ENCODE results near the gene TUBB4A.
"Not testable (repeated sequence)": the region's sequence is repeated elsewhere in the genome, so short reads cannot be mapped to it uniquely, and the experiment has no call there.

Gene TUBB4A

DNA sequence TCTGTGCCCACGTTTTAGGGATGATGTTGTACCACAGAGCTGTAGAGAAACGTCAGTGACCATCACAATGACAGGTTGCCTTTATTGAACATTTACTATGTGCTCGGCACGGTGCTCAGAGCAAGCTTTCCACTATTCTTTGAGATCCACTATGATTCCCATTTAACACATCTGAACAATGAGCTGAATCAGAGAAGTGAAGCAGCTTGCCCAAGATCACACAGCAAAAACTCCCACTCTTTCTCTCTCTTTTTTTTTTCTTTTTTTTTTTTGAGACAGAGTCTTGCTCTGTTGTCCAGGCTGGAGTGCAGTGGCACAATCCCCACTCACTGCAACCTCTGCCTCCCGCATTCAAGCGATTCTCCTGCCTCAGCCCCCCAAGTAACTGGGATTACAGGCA, 20.6 kb upstream of the TUBB4A start:
- DNase-seq, result no peak

DNA sequence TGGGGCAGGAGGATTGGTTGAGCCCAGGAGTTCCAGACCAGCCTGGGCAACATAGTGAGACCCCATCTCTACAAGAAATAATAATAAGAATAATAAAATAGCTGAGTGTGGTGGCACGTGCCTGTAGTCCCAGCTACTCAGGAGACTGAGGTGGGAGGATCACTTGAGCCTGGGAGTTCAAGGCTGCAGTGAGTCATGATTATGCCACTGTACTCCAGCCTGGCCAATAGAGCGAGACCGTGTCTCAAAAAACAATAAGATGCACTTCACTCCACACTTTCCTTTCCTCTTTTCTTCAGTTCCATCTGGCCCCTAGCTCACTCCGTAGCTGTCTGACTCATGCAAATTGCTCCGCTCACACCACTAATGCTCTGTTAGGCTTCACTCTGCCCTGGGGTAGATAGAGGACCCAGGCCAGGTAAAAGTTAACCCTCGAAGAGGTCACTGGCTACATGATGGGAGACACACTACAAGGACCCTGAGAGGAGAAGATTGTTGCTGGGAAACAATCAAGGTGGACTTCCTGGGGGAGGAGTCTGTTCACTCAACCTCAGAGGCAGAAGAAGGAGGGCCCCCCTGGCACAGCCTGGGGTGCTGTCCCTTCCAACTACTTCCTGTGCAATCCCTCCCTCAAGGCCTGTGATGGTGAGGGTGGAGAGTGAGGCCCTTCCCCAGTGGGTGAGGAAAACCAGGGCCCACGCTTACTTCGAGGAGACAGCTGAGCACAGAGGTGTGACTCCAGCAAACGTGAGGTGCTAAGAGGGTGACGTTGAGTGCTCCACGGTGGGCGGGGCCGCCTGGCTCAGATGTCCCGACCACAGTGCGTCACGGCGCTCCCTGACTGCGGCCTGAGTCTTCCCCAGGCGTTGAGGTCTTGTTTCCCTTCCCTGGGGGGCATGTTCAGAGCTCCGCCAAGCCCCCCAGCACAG, 19.9 kb upstream of the TUBB4A start:
- DNase-seq, result peak; percentile 49

DNA sequence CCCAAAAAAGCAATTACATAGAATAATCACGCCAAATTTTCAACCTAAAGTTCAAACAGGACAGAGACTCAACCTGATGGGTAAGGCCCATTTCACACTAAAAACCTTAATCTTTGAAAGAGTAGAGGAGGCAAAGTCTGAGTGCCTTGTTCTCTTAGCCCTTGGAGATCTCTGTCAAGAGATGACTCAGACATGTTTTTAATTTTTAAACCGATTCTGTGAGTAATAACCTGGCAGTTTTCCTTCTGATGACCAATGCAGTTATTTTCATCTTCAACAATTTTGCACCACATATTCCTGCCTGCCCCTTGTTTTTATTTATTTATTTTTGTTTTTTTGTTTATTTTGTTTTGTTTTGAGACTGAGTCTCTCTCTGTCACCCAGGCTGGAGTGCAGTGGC, 17.2 kb upstream of the TUBB4A start:
- DNase-seq, result no peak

DNA sequence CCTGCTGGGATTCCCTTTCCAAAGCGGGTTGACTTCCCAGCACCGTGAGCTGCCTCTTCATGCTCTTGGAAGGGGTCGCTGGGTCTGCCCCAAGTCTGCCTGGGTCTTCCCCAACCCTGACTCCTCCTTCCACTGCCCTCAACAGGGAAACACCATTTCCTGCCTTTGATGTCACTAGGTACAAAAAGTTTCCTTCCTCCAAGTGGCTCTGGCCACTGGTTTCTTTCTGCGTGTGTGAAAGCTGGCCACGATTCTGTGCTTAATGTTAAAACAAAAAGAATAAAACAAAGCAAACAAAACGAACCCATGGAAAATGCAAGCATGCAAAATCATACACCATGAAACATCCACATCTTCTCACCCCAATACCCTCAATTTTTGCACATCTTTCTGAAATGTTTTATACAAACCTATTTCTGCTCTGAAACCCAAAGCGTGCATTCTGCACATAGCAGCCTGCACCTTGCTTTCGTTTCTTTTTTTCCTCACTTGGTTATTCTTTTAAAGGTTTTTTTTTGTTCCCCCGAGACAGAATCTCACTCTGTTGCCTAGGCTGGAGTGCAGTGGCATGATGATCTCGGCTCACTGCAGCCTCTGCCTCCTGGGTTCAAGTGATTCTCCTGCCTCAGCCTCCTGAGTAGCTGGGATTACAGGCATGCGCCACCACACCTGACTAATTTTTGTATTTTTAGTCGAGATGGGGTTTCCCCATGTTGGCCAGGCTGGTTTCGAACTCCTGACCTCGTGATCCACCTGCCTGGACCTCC, 16.2 kb upstream of the TUBB4A start:
- DNase-seq, result no peak

DNA sequence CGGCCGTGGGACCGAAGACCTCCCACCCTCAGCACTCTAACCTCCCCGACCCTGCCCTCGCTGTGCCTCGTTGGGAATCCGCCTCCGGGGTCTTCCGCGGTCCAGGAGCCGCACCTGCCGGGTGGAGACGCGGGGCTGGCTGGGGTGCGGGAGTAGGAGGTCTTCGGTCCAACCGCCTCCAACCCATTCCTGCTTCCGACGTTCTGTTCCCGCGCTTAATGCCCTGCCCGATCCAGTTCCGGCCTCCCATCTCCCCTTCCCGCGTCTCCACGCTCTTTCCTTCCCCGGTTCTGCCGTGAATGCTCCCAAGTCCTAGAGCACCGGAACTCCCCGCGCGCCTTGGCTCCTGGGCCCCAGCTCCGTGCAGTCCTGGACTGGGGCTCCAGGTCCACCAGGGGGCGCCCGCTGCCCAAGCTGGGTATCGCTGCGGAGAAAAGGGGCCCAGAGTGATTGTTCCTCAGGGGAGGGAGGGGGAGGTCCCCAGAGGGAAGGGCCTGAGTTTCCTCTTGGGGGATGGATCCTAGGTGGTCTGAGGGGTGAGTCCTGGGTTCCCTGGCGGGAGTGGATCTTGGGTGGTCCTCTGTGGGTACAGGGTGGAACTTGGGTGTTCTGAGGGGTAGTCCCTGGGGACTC, 14.7 kb upstream of the TUBB4A start:
- peak; percentile 90 for DNase-seq

DNA sequence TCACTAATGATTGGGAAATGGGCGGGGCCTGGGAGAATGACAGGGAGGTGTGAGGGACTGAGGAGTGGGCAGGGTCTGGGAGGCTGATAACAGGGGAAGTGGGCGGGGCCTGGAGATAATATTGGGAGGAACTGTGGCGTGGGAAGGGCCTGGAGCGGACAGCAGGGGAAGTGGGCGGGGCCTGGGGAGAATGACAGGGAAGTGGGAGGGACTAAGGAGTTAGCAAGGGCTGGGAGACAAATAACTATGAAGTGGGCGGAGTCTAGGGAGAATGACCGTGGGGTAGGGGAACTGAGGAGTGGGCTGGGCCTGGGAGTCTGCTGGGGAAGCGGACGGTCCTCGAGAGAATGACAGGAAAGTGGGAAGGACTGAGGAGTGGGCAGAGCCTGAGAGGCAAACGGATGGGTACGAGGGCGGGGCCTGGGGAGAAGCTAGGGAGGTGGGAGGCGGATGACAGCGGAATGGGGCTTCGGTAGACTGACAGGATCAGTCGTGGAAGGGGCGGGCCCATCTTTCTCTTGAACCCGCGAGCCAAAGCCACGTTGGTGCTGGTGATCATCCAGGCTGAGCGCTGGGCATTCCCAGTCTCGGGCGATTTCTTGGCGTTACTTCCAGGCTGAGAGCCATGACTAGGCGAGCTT, 14.0 kb upstream of the TUBB4A start:
- DNase-seq, result peak; percentile 80

DNA sequence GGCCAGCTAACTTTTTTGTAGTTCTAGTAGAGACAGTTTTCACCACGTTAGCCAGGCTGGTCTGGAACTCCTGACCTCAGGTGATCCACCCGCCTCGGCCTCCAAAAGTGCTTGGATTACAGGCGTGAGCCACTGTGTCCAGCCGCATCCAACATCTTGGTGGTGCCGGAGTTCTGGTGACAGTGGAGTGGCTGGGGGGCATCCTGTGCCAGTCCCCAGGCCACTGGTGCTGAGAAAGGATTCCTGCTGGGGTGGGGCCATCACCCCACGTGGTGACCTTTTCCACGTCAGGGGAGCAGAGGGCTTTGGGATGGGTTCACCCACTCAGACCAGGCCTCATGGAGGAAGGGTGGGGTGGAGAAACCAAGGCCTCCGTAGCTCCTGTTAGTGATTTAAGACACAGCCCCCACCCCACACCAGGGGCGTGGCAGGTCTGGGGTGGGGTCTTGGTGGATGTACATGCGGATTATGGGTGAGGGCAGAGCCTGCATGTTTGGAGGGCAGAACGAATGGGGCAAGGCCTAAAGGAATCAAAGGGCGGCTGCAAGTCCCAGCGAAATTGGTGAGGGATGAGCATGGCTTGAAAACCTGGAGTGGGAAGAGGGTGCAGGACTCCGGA, 12.9 kb upstream of the TUBB4A start:
- DNase-seq, result no peak

DNA sequence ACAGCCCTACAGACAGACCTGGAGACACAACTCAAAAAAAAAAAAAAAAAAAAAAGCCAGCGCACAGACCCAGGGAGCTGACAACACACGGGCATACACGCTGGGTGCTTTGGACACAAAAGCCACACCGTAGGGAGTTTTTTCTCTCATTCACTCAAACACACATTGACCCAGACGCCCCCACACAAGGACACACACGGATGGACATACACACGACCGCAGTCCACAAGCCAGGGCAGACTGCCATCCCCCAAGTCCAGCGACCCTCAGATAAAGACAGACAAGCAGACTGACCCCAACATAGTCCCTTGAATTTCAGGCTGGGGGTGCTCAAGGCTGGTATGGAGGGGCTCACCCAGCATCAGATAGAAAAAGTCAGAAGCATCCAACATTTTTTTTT, 12.0 kb upstream of the TUBB4A start:
- DNase-seq, result no peak

DNA sequence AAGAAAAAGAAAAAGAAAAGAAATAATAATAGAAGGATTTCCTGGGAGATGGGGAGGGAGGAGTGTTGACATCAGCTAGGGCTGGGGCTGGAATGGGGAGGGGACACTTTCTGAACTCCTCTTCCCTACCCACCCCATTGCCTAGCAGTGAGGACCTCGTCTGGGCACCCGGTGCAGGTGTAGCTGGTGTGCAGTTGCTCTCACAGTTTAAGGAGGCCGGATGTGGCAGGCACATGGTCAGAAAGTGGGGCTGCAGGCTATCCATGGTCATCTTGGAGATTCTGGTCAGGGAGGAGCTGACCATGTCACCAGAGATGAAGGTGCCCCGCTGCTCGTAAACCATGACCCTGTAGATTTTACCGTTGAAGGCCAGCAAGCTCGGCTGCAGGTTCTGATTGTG, 8.5 kb upstream of the TUBB4A start:
- no peak for DNase-seq

DNA sequence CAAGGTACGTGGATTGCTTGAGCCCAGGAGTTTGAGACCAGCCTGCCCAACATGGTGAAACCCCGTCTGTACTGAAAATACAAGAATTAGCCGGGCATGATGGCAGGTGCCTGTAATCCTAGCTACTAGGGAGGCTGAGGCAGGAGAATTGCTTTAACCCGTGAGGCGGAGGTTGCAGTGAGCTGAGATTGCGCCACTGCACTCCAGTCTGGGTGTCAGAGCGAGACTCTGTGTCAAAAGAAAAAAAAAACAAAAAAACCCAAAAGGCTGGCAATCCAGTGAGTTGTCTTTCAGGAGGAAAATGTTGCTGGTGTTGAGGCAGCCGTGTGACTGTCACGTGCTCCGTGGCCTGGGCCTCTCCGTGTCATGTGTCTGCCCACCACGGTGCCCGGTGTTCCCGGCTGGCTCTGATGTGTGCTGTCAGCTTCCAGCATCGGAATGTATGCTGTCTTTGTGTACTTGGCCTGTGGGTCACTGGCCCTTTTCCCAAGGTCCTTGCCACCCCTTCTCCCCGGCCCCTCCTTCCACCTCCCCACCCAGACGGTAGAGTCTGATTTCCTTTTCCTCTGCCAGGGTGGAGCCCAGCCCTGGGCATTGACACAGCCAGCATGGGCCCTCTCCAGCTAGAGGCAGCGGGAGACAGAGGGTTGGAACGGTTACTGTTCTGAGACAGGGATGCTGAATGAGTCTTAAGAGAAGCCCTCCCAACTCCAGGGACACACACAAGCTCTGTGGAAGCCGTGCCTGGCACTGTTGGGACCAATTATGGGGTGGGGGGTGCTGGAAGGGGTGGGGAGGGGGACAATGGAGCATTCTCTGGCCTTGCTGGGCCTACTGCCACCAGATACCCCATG, 7.2 kb upstream of the TUBB4A start:
- DNase-seq, result no peak

DNA sequence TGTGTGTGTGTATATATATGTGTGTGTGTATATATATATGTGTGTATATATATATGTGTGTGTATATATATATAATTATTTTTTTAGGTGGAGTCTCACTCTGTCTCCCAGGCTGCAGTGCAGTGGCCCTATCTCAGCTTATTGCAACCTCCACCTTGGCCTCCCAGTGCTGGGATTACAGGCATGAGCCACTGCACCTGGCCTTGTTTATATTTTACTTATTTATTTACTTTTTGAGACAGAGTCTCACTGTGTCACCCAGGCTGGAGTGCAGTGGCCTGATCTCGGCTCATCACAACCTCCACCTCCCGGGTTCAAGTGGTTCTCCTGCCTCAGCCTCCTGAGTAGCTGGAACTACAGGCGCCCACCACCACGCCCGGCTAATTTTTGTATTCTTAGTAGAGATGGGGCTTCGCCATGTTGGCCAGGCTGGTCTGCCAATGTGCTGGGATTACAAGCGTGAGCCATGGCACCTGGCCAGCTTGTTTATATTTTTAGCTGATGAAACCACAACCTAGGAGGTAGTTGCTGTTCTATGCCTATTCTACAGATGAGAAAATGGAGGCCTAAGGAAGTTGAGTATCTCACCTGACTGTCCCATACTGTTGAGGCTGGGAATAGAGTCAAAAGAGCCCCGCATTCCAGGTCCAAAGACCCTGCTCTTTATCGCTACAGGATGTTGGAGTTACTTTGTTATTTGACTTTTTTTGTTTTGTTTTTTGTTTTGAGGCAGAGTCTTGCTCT, 6.1 kb upstream of the TUBB4A start:
- DNase-seq, result not testable (repeated sequence)

DNA sequence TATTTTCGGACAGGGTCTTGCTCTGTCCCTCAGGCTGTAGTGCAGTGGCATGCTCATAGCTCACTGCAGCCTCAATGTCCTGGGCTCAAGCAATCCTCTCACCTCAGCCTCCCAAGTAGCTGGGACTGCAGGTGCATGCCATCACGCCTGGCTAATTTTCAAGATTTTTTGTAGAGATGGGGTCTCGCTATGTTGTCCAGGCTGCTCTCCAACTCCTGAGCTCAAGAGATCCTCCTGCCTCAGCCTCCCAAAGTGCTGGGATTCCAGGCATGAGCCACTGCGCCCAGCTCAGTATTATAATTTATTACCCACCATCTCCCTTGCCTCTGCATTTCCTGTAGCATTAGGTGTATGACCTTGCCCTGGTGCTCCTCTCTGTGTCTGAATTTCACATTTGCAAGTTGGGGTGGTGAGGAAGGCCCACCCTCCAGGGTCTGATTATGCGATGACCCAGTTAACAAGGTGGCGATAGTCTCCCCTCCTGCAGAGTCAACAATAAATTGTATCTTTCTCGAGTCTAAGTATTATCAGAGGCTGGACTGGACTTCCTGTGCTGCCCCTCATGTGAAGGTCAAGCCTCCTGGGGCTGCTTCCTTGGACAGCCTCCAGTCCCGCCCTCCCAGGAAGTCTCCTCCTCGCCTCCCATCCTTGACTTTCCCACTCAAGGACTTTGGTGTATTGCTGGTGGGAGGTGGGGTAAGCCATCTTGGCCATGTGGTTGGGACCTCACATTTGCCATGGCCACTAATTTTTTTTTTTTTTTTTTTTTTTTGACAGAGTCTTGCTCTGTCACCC, 1.5 kb upstream of the TUBB4A start:
- DNase-seq, result no peak

DNA sequence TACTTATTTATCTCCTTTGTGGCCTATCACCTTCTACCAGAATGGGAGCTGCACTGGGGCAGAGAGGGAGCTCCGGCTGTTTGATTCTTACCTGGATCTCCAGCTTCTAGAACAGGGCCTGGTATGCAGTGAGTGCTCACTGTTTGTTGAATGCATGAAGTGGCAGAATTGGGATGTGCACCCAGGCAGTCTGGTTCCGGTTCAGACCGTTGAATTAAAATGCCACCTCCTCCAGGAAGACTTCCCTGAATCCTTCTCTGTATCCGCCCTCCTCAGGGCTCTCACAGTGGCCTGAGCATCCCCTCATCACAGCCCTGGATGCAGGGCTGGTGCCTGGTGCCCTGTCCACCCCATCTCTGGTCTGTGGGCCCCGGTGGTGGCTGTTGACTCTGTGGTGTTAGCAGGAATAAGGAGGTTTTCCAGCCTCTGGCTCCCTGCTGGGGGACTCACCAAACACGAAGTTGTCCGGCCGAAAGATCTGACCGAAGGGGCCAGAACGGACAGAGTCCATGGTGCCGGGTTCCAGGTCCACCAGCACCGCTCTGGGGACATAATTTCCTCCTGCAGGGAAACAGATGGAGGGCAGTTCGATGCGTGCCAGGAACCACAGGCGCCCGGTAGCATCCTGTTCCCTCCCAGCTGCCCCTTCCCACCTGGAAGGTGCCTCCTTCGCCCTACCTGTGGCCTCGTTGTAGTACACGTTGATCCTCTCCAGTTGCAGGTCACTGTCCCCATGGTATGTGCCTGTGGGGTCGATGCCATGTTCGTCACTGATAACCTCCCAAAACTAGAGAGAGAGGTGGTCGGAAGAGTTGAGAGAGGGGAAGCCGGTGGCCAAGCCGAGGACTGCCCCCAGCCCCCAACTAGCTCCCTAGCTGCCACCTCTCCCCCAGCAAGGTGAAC, 1.0 kb downstream of the TUBB4A start:
- no peak for DNase-seq

DNA sequence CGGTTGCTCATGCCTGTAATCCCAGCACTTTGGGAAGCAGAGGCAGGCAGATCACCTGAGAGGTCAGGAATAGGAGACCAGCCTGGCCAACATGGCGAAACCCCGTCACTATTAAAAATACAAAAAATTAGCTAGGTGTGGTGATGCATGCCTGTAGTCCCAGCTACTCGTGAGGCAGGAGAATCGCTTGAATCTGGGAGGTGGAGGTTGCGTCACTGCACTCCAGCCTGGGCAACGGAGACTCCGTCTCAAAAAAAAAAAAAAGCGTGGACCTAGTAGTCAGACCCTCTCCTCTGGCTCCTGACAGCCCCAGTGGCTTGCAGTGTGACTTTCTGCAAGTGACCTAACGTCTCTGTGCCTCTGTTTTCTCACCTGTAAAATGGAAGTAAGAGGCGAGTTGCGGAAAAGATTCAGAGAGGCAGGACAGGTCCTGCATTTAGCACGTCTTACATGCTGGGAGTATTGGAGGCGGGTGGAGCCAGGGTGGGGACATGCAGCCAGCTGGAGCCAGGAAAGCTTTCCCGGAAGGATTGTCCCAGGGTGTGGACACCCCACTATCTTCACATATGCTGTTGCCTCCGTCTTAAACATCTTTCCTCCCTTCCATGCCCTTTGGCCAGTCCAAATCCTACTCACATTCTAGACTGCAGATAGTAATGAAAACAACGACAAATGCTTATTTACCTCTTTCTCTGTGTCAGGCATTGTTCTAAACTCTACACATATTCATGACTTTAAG, 2.9 kb downstream of the TUBB4A start:
- no peak for DNase-seq

DNA sequence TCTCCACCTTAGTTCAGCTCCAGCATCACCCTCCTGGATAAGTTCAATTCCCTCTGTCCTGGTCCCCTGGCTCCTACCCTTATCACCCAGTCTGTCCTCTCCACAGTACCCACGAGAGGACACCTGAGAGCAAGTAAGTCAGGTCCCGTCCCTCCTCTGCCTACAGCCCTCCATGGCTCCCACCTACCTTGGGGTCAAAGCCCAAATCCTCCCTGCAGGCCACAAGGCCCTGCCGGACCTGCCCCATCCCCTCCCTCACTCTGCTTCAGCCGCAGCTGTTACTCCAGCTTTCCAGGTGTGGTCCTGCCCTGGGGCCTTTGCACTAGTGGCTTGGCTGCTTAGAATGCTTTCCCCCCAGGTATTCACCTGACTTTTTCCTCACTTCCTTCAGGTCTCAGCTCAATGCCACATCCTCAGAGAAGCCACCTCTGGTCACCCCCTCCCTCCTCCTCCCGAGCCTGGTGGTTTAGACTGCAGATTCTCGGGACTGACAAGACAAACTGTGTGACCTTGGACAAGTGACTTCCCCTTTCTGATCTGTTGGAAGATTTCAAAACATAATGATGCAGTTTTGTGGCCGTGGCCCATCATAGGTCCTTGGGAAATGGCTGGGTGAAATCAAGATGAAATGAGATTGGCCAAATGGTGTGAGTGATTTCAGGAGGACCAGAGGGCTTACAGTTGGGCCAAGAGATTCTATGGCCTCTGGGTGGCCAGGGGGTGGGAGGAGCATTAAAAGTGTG, 3.6 kb downstream of the TUBB4A start:
- DNase-seq, result no peak

DNA sequence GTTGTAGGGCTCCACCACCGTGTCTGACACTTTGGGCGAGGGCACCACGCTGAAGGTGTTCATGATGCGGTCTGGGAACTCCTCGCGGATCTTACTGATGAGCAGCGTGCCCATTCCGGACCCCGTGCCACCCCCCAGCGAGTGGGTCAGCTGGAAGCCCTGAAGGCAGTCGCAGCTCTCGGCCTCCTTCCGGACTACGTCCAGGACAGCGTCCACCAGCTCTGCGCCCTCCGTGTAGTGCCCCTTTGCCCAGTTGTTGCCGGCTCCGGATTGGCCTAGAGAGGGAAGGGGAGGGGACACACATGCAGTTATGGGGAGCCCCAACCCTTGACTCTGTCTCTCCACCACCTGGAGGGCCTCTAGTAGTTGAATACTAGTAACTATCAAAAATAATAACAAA, 6.2 kb downstream of the TUBB4A start:
- no peak for DNase-seq

DNA sequence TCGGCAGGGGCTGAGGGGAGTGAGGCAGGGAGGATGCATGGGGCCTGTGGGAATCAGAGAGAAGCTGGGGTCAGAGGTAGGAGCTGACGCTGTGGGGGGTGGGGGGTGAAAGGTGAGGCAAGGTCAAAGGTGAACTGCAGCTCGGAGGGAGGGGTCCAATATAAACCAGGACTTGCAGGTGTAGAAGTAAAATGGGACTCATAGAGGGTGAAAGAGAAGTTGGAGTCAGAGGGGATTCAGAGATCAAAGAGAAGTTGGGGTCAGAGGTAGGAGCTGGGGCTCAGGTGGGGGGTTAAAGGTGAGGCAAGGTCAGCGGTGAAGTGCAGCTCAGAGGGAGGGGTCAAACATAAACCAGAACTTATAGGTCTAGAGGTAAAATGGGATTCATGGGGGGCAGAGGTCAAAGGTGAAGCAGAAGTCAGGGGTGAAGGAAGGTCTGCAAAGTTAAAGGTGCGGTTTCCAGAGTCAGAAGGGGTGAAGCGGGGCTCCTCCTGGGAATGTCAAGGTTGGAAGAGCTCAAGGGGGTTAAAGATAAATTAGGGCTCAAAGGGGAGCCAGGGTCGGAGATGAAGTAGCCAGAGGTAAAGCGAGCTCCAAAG, 7.6 kb downstream of the TUBB4A start:
- no peak for DNase-seq
